B cell (primary cell): ENCODE data around the gene SLC7A9.

ENCODE experiments used
- EZH2 ChIP-seq: IDR thresholded peaks from 2 replicates; pipeline ENCODE4 v1.6.1; 2012; ENCODE audit warnings: borderline replicate concordance, low read depth, mild to moderate bottlenecking, moderate library complexity, low read length; ENCODE audit not compliant: insufficient read depth, poor library complexity, severe bottlenecking
- TF ChIP-seq, protein P1 (sequence below): fragments of 200-600 bp; IDR thresholded peaks from one replicate; pipeline ENCODE4 v1.8.0; 2022; ENCODE audit warnings: antibody characterized with exemption, mild to moderate bottlenecking

DNA sequence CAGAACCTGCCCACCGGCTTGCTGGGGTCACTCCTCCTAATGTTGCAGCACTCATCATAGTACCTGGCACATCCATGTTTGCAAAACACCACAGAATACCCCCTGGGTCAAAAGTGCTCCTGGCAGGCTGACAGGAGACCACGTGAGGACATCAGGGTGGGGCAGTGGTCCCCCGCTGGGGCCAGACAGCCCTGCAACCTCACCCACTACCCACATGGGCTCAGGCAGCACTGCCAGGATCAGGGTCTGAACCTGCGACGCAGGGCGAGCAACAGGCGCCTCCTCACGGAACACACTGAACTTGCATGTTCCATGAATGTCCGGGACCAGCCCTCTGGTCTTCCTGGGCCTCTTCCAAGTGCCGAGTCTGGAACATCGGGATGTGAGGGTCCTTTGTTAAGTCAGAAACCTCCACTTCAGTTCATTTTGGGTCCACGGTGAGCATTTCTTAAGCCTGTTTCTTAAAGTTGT lies 1.4 kb upstream of the SLC7A9 start:
- TF ChIP-seq, protein P1, sequence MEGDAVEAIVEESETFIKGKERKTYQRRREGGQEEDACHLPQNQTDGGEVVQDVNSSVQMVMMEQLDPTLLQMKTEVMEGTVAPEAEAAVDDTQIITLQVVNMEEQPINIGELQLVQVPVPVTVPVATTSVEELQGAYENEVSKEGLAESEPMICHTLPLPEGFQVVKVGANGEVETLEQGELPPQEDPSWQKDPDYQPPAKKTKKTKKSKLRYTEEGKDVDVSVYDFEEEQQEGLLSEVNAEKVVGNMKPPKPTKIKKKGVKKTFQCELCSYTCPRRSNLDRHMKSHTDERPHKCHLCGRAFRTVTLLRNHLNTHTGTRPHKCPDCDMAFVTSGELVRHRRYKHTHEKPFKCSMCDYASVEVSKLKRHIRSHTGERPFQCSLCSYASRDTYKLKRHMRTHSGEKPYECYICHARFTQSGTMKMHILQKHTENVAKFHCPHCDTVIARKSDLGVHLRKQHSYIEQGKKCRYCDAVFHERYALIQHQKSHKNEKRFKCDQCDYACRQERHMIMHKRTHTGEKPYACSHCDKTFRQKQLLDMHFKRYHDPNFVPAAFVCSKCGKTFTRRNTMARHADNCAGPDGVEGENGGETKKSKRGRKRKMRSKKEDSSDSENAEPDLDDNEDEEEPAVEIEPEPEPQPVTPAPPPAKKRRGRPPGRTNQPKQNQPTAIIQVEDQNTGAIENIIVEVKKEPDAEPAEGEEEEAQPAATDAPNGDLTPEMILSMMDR: no peak
- no peak for TF ChIP-seq EZH2
